Activated naive CD4-positive, alpha-beta T cell treated with anti-CD3 and anti-CD28 coated beads, Interleukin-2, amount 50 U/mL, for 16 hours (primary cell): ENCODE data around the gene SLC2A13.
"Not testable (repeated sequence)": the region's sequence is repeated elsewhere in the genome, so short reads cannot be mapped to it uniquely, and the experiment has no call there.

Experiments
- DNase-seq: peaks from one replicate; pipeline ENCODE4 v3.0.0-alpha.2; 2020

The SLC2A13 gene

GRCh38 chr12:39920222-39920621 lies 185.7 kb downstream of the SLC2A13 start:
- DNase-seq = no peak

DNA sequence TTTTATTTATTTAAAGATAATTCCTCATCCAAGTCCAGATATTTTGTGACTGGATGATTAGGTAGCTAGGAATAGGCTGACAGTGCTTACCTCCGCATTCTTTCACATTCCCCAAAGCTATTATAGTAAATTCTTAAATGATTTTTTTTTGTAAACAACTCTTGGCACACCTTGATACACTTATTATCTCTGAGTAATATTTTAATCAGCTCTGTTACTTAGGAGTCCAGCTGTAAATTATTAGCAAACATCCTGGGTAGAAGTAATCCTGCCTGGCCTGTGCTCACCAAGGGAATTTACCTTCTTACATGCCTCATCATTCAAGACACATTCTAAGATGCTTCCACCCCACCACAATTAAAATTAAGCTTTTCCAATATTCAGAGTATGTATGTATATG lies 186.1 kb downstream of the SLC2A13 start:
- DNase-seq = no peak

DNA sequence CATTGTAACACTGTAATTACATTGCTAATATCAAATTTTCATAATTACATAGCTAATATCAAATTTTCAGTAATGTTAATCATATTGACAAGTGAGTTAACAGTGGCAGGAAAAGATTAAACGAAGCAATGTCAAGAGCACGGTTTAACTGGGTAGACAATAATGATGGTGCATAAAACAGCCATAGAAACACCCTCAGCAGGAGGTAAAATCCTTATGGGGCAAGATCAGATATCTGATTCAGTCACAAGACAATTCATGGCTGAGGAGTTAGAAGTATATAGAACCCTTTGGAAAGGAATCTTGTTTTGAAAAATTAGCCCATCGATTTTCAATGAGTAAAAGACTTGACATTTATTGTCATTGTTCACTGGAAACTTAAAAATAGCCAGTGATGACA lies 190.6 kb downstream of the SLC2A13 start:
- DNase-seq = no peak

GRCh38 chr12:39912211-39912980 lies 193.5 kb downstream of the SLC2A13 start:
- DNase-seq = no peak

DNA sequence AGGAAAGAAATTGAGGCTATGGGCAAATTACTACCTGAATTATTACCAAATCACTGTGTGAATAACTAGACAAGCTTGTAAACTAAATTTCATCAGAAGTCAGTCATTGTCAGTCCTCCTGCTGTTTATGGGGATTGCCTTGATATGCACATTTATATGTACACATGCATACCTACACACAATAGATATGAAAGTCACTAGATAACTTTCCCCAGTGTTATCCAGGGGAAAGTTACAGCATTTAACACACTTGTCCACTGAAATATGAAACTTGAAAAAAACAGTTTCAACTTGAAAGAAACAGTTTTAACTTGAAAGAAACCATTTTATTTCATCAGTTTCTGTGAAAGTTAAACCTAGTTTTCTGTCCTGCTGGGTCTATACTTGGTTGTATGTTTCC lies 199.6 kb downstream of the SLC2A13 start:
- DNase-seq = no peak

GRCh38 chr12:39905152-39905551 lies 200.7 kb downstream of the SLC2A13 start:
- DNase-seq = no peak

- DNase-seq = no peak
Measured at GRCh38 chr12:39902821-39903220, 203.1 kb downstream of the SLC2A13 start.

DNA sequence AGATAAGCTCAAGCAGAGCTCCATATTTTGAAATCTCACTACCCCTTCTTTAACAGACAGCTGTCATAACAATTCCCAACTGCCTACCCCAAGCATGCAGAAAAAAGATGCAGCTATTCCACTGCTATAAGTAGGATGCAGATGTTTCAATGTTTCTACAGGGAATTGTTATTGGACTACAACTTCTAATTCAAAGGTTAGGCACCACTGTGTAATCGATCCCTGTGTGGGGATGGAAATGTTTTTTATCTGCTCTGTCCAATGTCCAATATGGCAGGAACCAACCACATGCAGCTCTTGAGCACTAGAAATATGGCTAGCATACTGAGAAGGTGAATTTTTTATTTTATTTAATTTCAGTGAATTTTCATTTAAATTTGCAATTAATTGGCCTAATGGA lies 208.6 kb downstream of the SLC2A13 start:
- no peak for DNase-seq

DNA sequence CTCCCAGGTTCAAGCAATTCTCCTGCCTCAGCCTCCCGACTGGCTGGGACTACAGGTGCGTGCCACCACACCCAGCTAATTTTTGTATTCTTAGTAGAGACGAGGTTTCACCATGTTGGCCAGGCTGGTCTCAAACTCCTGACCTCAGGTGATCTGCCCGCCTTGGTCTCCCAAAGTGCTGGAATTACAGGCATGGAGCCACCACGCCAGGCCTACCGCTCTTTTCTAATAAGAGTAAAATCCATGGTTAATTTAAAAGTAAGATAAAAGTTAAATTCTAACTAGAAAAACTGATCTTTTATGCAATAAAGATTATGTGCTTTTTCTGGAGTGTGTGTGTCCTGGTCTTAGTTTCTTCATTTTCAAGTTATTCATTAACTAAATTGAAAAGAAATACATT lies 212.5 kb downstream of the SLC2A13 start:
- DNase-seq = not testable (repeated sequence)

DNA sequence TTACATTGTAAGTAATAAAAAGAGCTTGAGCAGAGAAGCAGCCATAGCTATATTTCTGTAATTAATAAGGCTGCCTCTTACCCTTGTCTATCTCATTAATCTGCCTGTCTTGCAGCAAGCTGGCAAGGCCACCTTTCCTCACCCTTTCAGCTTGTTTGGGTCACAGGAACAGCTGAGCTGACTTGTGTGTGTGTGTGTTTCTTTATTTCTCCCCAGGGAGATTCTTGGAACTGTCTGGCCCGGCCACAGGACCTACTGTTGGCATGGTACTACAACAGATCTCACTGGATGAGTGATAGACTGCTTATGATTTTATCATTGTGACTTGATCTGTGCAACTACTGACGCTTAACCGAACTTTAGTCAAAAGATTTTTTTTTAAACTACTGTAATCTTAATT lies 213.7 kb downstream of the SLC2A13 start:
- DNase-seq = no peak

GRCh38 chr12:39887856-39888255 lies 218.0 kb downstream of the SLC2A13 start:
- DNase-seq = no peak

DNA sequence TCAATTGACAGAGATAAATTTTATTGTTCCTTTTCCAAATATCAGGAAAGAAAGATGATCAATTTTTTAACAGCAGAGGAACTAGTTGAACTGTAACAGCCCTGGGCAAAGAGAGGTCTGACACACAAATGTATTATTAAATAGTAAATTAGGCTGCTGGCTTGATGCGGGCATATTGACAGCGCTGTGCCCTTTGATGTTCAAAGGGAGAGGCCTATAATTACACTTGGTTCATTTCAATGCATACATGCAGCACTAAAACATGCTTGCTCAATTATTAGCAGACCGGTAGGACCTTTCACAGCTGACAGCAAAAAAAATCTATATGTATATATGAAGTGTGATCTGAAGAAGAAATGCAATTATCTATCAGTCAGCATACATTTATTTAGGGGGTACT lies 219.8 kb downstream of the SLC2A13 start:
- no peak for DNase-seq

- no peak for DNase-seq
Measured at GRCh38 chr12:39884616-39885125, 221.2 kb downstream of the SLC2A13 start.

DNA sequence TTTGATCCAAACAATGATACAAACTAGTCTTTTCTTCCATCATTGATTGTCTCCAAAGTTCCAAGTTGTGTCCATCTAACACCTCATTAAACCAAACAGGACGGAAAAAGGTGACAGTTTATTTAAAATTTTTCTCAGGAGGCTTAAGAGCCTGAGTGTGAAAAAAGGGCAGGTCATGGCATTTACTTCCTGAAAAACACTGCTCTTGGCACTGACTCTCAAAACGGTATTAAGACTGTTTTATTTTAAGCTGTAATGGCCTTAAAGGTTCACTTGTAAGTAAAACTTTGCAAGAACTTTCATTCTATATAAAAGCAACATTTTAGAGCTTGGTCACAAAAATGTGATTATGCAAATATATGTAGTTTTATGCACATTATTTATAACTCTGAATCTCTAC lies 222.5 kb downstream of the SLC2A13 start:
- DNase-seq = no peak

DNA sequence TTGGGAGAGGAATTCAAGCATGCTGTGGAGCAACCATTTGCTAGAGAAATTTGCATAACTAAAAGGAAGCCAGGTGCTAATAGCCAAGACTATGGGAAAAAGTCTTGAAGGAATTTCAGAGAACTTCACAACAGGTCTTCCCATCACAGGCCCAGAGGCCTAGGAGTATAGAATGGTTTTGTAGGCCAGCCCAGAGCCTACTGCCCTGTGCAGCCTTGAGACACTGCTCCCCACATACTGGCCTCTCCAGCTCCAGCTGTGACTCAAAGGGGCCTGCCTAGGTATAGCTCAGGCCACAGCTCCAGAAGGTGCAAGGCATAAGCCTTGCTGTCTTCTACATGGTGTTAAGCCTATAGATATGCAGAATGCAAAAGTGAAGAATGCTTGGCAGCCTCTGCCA lies 227.1 kb downstream of the SLC2A13 start:
- no peak for DNase-seq

DNA sequence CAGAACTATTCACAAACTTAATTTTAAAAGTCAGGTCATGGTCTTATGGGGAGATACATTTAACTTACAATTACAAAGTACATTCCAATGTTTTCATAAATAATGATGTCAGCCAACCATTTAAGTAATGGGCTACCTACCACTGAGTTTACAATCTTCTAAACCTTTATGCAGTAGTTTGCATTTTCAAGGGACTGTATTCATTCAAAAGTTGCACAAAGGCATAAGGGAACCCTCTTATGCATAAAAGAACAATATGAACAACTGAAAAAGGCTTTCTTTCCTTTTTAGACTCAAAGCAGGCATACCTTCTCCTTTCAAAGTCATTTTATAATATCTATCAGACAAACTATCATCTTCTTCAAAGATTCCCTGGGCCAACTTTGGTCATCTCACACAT lies 230.2 kb downstream of the SLC2A13 start:
- no peak for DNase-seq

GRCh38 chr12:39874785-39875184 lies 231.1 kb downstream of the SLC2A13 start:
- no peak for DNase-seq

DNA sequence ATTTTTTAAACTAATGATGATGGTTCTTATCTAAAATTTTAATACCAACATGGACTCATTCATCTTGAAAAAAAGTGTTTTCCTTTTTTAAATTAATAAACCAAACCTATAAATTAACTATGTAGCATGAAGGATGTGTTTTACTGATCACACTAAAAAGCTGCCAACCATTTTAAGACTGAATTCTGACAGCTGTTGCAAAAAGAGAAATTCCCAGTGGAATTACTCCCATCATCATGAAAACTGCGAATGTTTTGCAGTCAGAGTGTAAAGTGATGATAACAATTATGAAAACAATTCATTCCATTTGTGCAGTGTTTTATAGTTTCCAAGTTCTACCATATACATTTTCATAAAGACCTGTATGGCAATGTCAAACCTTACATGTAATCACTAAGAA lies 232.8 kb downstream of the SLC2A13 start:
- no peak for DNase-seq

DNA sequence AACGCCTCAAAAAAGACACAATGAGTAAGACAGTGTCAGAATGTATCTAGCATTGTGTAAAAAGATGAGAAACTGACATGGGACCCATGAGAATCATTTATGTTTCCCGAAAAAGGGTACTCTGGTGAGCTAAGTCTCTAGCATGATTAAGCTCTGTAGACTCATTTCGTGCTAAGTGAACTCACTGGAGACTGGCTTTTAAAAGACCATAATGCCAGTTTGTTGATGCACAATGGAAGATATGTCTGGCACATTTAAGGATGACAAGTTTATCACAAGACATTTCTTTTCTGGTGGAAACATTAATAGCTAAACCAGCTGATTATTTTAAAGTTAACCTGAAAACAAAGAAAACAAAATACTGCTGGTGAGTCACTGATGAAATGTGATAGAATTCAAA lies 233.5 kb downstream of the SLC2A13 start:
- no peak for DNase-seq

DNA sequence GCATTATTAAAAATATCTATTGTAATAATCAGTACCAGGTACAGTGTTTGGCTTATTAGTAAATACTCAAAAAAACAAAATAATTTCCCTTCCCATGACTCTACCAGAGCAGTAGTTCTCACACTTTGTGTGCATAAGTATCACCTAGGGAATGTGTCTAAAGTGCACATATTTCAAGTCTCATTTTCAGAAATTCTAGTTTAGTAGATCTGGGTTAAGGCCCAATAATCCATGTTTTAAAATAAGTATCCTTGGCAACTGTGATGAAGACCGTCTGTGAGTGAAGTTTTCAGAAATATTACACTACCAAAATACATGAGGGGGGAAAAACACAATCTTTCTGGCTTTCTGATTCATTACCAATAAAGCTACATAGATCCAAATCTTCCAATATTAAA lies 237.6 kb downstream of the SLC2A13 start:
- DNase-seq = no peak

DNA sequence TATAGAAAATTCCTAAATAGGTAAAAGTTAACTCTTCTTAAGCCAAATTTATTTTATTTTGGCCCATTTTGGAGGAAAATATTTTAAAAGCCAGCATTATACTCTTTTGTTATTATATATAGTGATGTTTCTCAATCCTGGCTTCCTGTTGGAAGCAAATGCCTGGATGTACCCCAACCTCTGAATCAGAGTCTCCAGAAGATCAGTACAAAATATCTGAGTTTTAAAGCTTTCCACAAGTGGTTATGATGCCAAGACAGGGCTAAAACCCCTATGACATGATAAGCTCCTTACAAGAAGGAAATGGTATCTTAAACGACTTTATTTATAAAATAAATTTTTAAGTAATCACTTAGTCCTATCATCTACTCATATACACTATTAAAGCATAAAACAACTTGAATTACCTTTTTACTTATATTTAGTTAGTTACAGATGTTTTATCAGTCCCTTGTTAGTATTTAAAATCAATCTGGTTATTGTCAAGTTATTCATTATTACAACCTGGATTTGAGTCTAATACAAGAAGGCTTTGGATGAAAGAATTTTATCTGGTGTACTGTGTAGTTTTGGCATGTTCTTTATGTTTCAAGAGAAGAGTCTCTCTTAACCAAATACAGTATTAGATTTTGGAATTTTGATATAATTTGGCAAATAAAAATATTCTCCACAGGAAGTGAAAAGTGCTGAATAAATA lies 238.1 kb downstream of the SLC2A13 start:
- DNase-seq = no peak

DNA sequence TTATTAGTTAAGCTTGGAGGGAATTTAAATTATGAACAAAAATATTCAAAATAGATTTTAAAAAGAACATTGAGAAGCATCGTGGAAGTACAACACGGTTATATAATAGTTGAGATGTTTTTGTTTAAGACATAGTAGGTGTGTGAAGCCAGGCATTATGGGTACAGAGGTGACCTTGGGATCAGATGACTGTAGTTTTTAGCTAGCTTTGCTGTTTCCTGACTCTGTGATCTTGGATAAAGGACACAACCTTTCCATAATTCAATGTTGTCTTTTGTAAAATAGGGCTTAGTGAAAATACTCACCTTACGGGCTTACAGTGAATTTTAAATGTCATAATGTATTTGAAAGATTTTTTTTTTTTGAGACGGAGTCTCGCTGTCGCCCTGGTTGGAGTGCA lies 239.7 kb downstream of the SLC2A13 start:
- no peak for DNase-seq

DNA sequence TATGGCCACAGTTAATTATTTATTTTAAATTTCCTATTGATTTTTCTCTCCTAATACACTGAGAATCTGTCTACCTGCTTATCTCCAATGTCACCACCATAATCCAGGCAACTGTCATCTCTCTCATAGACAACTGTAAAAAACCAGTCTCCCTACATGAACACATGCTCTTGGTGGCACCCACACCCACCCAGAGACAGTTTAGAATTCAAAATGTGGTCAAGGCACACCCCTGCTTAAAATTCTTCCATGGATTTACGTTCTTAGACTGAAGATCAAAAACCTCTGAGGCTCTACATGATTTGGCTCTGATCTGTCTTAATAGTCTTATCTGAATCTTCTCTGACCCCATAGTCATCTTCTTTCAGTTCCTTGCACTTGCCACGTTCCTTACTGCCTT lies 245.2 kb downstream of the SLC2A13 start:
- no peak for DNase-seq

DNA sequence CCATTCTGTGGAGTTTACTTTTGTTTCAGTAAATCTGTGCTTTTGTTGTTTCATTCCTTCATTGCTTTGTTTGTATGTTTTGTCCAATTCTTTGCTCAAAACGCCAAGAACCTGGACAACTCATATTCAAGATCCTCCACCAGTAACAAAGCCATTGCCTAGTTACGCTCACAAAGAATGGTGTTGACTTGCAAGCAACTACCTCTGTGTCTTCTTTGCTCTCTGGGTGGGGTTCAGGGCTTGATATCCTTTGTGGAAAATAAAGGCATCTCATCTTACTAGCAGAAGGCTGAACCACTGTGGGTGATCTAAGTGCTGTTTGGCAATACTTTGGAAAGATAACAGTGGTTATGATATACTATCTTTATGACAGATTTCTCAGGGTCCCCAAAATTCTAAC lies 252.9 kb downstream of the SLC2A13 start:
- no peak for DNase-seq

DNA sequence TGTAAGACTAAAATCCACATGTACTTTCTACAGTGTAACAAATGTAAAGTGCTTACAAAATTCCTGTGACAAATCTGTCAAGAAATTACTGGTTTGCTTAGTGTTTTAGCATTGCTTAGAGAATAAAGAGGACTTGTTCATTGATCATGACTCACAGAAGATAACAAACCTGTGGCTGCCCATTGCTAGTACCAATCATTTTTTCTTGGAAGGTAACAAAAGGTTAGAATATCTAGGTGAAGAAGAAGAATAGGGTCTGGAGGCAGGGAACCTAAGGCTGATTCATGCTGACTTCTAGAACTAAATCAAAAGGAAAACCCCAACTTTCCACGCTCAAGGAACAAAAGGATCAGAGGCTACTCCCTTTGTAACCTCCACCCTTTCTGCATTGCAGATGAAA lies 253.5 kb downstream of the SLC2A13 start:
- no peak for DNase-seq
